GM19025 (cell line): ENCODE data around the gene PRDM1.
A peak's percentile ranks its signal among the peaks of the same experiment; 100 is the strongest.

ENCODE experiments used
- ATAC-seq: cut with Tn5 transposase; IDR thresholded peaks from one replicate; pipeline ENCODE4 v1.9.1; 2021; ENCODE audit warnings: mild to moderate bottlenecking, low read depth, moderate library complexity; ENCODE audit not compliant: unreplicated experiment

The PRDM1 gene

GRCh38 chr6:106094261-106094963 lies 8.3 kb downstream of the PRDM1 start:
- no peak for ATAC-seq

- ATAC-seq, result no peak
Observed at GRCh38 chr6:106094964-106095335, 8.8 kb downstream of the PRDM1 start.

GRCh38 chr6:106097411-106098231 lies 11.5 kb downstream of the PRDM1 start:
- ATAC-seq, result peak; percentile 39

GRCh38 chr6:106098383-106099234 lies 12.5 kb downstream of the PRDM1 start:
- ATAC-seq, result no peak

GRCh38 chr6:106099235-106099537 lies 13.1 kb downstream of the PRDM1 start:
- no peak for ATAC-seq

- no peak for ATAC-seq
Observed at GRCh38 chr6:106100755-106101154, 14.6 kb downstream of the PRDM1 start.

GRCh38 chr6:106101466-106101865 lies 15.3 kb downstream of the PRDM1 start:
- no peak for ATAC-seq

GRCh38 chr6:106102034-106102433 lies 15.9 kb downstream of the PRDM1 start:
- ATAC-seq, result peak; percentile 50

GRCh38 chr6:106102967-106103727 lies 17.0 kb downstream of the PRDM1 start:
- no peak for ATAC-seq

GRCh38 chr6:106103728-106104109 lies 17.6 kb downstream of the PRDM1 start:
- no peak for ATAC-seq

GRCh38 chr6:106104476-106104875 lies 18.3 kb downstream of the PRDM1 start:
- no peak for ATAC-seq

- ATAC-seq, result no peak
Observed at GRCh38 chr6:106104941-106105340, 18.8 kb downstream of the PRDM1 start.

GRCh38 chr6:106105493-106105892 lies 19.4 kb downstream of the PRDM1 start:
- ATAC-seq, result no peak

- no peak for ATAC-seq
Observed at GRCh38 chr6:106106276-106107042, 20.3 kb downstream of the PRDM1 start.

- no peak for ATAC-seq
Observed at GRCh38 chr6:106107043-106107613, 21.0 kb downstream of the PRDM1 start.

GRCh38 chr6:106108129-106108528 lies 22.0 kb downstream of the PRDM1 start:
- no peak for ATAC-seq

GRCh38 chr6:106109029-106109428 lies 22.9 kb downstream of the PRDM1 start:
- no peak for ATAC-seq

- no peak for ATAC-seq
Observed at GRCh38 chr6:106110164-106110826, 24.2 kb downstream of the PRDM1 start.

- no peak for ATAC-seq
Observed at GRCh38 chr6:106112433-106112832, 26.3 kb downstream of the PRDM1 start.
